GM23338 (cell line): ENCODE measurements around the gene CCDC137. TPM values are rescaled to one million over a fixed set of nuclear protein-coding genes. Genes with fewer than 3 reads are reported as not detected.

Experiments
- ATAC-seq: fragments of 200-7000 bp; cut with Tn5 transposase; 3 replicates; pipeline ENCODE4 v1.9.1; 2020
- DNase-seq: peaks from one replicate; pipeline ENCODE4 v3.0.0-alpha.2; 2015; ENCODE audit warnings: low spot score
- H2AFZ ChIP-seq: fragments of 200-600 bp; sonication (generic); 2 replicates; pipeline ENCODE4 v1.8.0; 2016; ENCODE audit warnings: antibody characterized with exemption, mild to moderate bottlenecking, moderate library complexity
- H3F3A ChIP-seq: fragments of 200-600 bp; sonication (generic); replicated peaks from 2 replicates; pipeline ENCODE4 v1.8.0; 2017; ENCODE audit warnings: antibody characterized with exemption, mixed run types, low read depth
- H3K27ac ChIP-seq: fragments of 200-600 bp; sonication (generic); 2 replicates; pipeline ENCODE4 v1.6.1; 2016; ENCODE audit warnings: low read depth
- H3K27me3 ChIP-seq: fragments of 200-600 bp; sonication (generic); 2 replicates; pipeline ENCODE4 v1.8.0; 2016; ENCODE audit warnings: mild to moderate bottlenecking, mixed run types, moderate library complexity; ENCODE audit not compliant: insufficient read depth
- H3K36me3 ChIP-seq: fragments of 200-600 bp; sonication (generic); 2 replicates; pipeline ENCODE4 v1.8.0; 2016; ENCODE audit warnings: mild to moderate bottlenecking; ENCODE audit not compliant: insufficient read depth
- H3K4me1 ChIP-seq: fragments of 200-600 bp; sonication (generic); 2 replicates; pipeline ENCODE4 v1.8.0; 2016; ENCODE audit warnings: mild to moderate bottlenecking, moderate library complexity; ENCODE audit not compliant: insufficient read depth
- H3K4me2 ChIP-seq: fragments of 200-600 bp; sonication (generic); 2 replicates; pipeline ENCODE4 v1.7.1; 2017; ENCODE audit warnings: mixed run types
- H3K4me3 ChIP-seq: fragments of 200-600 bp; sonication (generic); 2 replicates; pipeline ENCODE4 v1.6.1; 2016; ENCODE audit warnings: mixed run types
- H3K79me2 ChIP-seq: fragments of 200-600 bp; sonication (generic); replicated peaks from 2 replicates; pipeline ENCODE4 v1.8.0; 2017; ENCODE audit warnings: mild to moderate bottlenecking; ENCODE audit not compliant: insufficient read depth
- H3K9me2 ChIP-seq: fragments of 200-600 bp; sonication (generic); 2 replicates; pipeline ENCODE4 v1.8.0; 2017; ENCODE audit not compliant: insufficient read depth
- H4K20me1 ChIP-seq: fragments of 200-600 bp; sonication (generic); replicated peaks from 2 replicates; pipeline ENCODE4 v1.8.0; 2017; ENCODE audit warnings: mild to moderate bottlenecking; ENCODE audit not compliant: insufficient read depth
- H3K27ac Mint-ChIP-seq: 2 replicates; pipeline ENCODE4 v1.8.0; 2020; ENCODE audit warnings: inconsistent platforms, mild to moderate bottlenecking, moderate library complexity, mixed read lengths
- H3K27me3 Mint-ChIP-seq: 3 replicates; pipeline ENCODE4 v1.8.0; 2022; ENCODE audit warnings: low read depth, mild to moderate bottlenecking, moderate library complexity, mixed read lengths, inconsistent platforms; ENCODE audit not compliant: insufficient read depth, poor library complexity
- H3K36me3 Mint-ChIP-seq: 3 replicates; pipeline ENCODE4 v1.8.0; 2021; ENCODE audit warnings: low read depth, mild to moderate bottlenecking, inconsistent platforms, moderate library complexity, mixed read lengths
- H3K4me1 Mint-ChIP-seq: 3 replicates; pipeline ENCODE4 v1.8.0; 2020; ENCODE audit warnings: mild to moderate bottlenecking, inconsistent platforms, mixed read lengths
- H3K4me3 Mint-ChIP-seq: 3 replicates; pipeline ENCODE4 v1.8.0; 2021; ENCODE audit warnings: moderate library complexity, mild to moderate bottlenecking, inconsistent platforms, mixed read lengths
- H3K9me3 Mint-ChIP-seq: 3 replicates; pipeline ENCODE4 v1.8.0; 2020; ENCODE audit warnings: moderate library complexity, mild to moderate bottlenecking, inconsistent platforms, mixed read lengths
- CREB1 ChIP-seq: fragments of 250-450 bp; sonication (Bioruptor Pico); IDR thresholded peaks from 2 replicates; pipeline ENCODE4 v1.5.0; 2020; ENCODE audit warnings: low read depth, mild to moderate bottlenecking, moderate library complexity
- EZH2 ChIP-seq: fragments of 200-600 bp; sonication (generic); IDR thresholded peaks from one replicate; pipeline ENCODE4 v1.8.0; 2017; ENCODE audit warnings: antibody characterized with exemption, mild to moderate bottlenecking, low read depth; ENCODE audit not compliant: unreplicated experiment
- EZH2phosphoT487 ChIP-seq: fragments of 200-600 bp; sonication (generic); IDR thresholded peaks from one replicate; pipeline ENCODE4 v1.8.1; 2018; ENCODE audit warnings: antibody characterized with exemption; ENCODE audit not compliant: unreplicated experiment
- JUNB ChIP-seq: IDR thresholded peaks from one replicate; pipeline ENCODE4 v1.6.1; 2016; ENCODE audit warnings: antibody characterized with exemption; ENCODE audit not compliant: unreplicated experiment
- NANOG ChIP-seq: IDR thresholded peaks from 2 replicates; pipeline ENCODE4 v1.6.1; 2016; ENCODE audit warnings: antibody characterized with exemption, borderline replicate concordance
- POLR2AphosphoS5 ChIP-seq: IDR thresholded peaks from 2 replicates; pipeline ENCODE4 v1.6.1; 2016; ENCODE audit warnings: antibody characterized with exemption, low read depth
- REST ChIP-seq: IDR thresholded peaks from one replicate; pipeline ENCODE4 v1.6.1; 2018; ENCODE audit warnings: antibody characterized with exemption; ENCODE audit not compliant: unreplicated experiment
- STAT1 ChIP-seq: IDR thresholded peaks from one replicate; pipeline ENCODE4 v1.6.1; 2016; ENCODE audit warnings: antibody characterized with exemption; ENCODE audit not compliant: unreplicated experiment
- ZNF114 ChIP-seq: fragments of 250-450 bp; sonication (Bioruptor Pico); IDR thresholded peaks from 2 replicates; pipeline ENCODE4 v1.5.0; 2020; ENCODE audit warnings: mild to moderate bottlenecking, moderate library complexity
- ZNF331 ChIP-seq: fragments of 250-450 bp; sonication (Bioruptor Pico); IDR thresholded peaks from 2 replicates; pipeline ENCODE4 v1.5.0; 2020; ENCODE audit warnings: low read depth, mild to moderate bottlenecking, moderate library complexity
- ZNF462 ChIP-seq: fragments of 250-450 bp; sonication (Bioruptor Pico); IDR thresholded peaks from 2 replicates; pipeline ENCODE4 v1.5.0; 2020; ENCODE audit warnings: mild to moderate bottlenecking, moderate library complexity
- polyA plus RNA-seq: library from polyadenylated mRNA; unstranded; fragments of >200 nt; fragmentation: Nextera tagmentation; extraction: Ambion mirVana; gene quantifications from 2 replicates; pipeline ENCODE4 v1.2.1, GENCODE V29; 2016
- total RNA-seq: library from RNA; depleted of rRNA; stranded (reverse); fragments of >200 nt; shearing (Covaris generic); gene quantifications from 2 replicates; pipeline ENCODE4 v1.2.3, GENCODE V29; 2014
- TF ChIP-seq, protein P1 (sequence below), 2 experiments: fragments of 200-600 bp in 1 of 2; sonication (generic) in 1 of 2; conservative IDR thresholded peaks; 2 replicates each; pipeline versions ENCODE4 v1.5.1 to v1.6.1; 2016 to 2017; ENCODE audit warnings: antibody characterized with exemption in 2 of 2, low read depth in 2 of 2, mild to moderate bottlenecking in 2 of 2, moderate library complexity in 1 of 2
- TF ChIP-seq, protein P2 (sequence below): IDR thresholded peaks from 2 replicates; pipeline ENCODE4 v1.6.1; 2016; ENCODE audit warnings: antibody characterized with exemption

Gene CCDC137
- total and polyA plus RNA-seq, 2 experiments from 2014 or later: 26.1 to 73.4 TPM

GRCh38 chr17:81656118-81656743 is 10.3 kb upstream of the CCDC137 start, which contains the start of gene PDE6G:
PDE6G (minus strand) TSS chr17:81656542; CDS start chr17:81653305, 3,237 bp downstream.
- Mint-ChIP-seq H3K9me3 (no peaks in the 10 kb centered on the region), H3K4me1 (peaks cover 8% of the 10 kb centered on the region), H3K4me3 (no peak within 1 kb of the TSS), H3K27me3 (peaks cover 13% of the 10 kb centered on the region), H3K27ac (no peak within 1 kb of the TSS), H3K36me3 (no peaks in the 10 kb centered on the region)
- TF ChIP-seq, protein P1, sequence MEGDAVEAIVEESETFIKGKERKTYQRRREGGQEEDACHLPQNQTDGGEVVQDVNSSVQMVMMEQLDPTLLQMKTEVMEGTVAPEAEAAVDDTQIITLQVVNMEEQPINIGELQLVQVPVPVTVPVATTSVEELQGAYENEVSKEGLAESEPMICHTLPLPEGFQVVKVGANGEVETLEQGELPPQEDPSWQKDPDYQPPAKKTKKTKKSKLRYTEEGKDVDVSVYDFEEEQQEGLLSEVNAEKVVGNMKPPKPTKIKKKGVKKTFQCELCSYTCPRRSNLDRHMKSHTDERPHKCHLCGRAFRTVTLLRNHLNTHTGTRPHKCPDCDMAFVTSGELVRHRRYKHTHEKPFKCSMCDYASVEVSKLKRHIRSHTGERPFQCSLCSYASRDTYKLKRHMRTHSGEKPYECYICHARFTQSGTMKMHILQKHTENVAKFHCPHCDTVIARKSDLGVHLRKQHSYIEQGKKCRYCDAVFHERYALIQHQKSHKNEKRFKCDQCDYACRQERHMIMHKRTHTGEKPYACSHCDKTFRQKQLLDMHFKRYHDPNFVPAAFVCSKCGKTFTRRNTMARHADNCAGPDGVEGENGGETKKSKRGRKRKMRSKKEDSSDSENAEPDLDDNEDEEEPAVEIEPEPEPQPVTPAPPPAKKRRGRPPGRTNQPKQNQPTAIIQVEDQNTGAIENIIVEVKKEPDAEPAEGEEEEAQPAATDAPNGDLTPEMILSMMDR (conservative IDR thresholded peaks at IDR 0.05; ENCODE audit: low read depth in 2 of 2): no peak
- TF ChIP-seq ZNF331: no peak
- no peak for TF ChIP-seq EZH2phosphoT487
- TF ChIP-seq ZNF114 (CRISPR knock-in tag): no peak
- no peak for TF ChIP-seq STAT1
- TF ChIP-seq, protein P2, sequence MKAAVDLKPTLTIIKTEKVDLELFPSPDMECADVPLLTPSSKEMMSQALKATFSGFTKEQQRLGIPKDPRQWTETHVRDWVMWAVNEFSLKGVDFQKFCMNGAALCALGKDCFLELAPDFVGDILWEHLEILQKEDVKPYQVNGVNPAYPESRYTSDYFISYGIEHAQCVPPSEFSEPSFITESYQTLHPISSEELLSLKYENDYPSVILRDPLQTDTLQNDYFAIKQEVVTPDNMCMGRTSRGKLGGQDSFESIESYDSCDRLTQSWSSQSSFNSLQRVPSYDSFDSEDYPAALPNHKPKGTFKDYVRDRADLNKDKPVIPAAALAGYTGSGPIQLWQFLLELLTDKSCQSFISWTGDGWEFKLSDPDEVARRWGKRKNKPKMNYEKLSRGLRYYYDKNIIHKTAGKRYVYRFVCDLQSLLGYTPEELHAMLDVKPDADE: no peak
- TF ChIP-seq POLR2AphosphoS5: no peak
- TF ChIP-seq REST: no peak
- no peak for TF ChIP-seq ZNF462 (CRISPR knock-in tag)
- TF ChIP-seq CREB1 (CRISPR knock-in tag): no peak
- TF ChIP-seq EZH2: no peak
- TF ChIP-seq NANOG: no peak
- no peak for TF ChIP-seq JUNB
- no peak within 1 kb of the TSS for H3K27ac ChIP-seq
- H4K20me1 ChIP-seq: no peaks in the 10 kb centered on the region
- H3K4me2 ChIP-seq: no peak within 1 kb of the TSS
- no peaks in the 10 kb centered on the region for H3K36me3 ChIP-seq
- H3K4me3 ChIP-seq: no peak within 1 kb of the TSS
- no peaks in the 10 kb centered on the region for H3F3A ChIP-seq
- no peak within 1 kb of the TSS for H2AFZ ChIP-seq
- H3K9me2 ChIP-seq: no peaks in the 10 kb centered on the region
- H3K27me3 ChIP-seq: no peaks in the 10 kb centered on the region
- H3K4me1 ChIP-seq: peaks cover 13% of the 10 kb centered on the region
- DNase-seq: no peak
- no peak for ATAC-seq
- H3K79me2 ChIP-seq: no peaks in the 10 kb centered on the region
